ENCODE data around the gene DCP2.

DCP2 gene

DNA sequence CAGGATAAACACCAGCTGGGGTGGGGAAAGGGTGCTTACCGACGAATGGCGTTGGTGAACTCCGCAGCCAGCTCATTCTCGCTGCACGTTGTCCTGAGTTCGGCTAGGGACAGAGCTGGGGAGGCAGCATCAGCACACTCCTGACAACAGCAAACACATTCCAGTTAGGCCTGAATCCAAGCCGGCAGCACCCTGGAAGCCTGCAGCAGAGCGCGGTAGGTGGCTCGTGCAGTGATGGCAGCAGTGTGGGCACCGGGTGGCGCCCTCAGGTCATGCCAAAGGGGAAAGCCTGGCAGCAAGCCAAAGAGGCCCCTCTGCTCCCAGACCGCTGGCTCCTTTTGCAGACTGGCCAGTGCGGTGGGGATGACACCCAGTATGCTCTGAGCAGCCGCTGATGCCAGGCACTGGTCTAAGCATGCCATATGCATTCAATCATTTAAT lies 66.9 kb downstream of the DCP2 start:
- no peak overlapping the region for H3K27ac ChIP-seq (ENCODE audit: low read depth, low read length)
- H3K4me2 ChIP-seq (ENCODE audit: low read length), result no peak overlapping the region
- no peak overlapping the region for H3K4me3 ChIP-seq (ENCODE audit: low read length)
- no peaks in the 10 kb centered on the region for H3K79me2 ChIP-seq (ENCODE audit: control insufficient read depth, low read length)
- peaks cover 4% of the 10 kb centered on the region; the same call in 1 of the 2 replicates for H3K27me3 ChIP-seq (ENCODE audit: control insufficient read depth, low read length)
- H3K4me1 ChIP-seq (ENCODE audit: control insufficient read depth, low read length), result peaks cover 15% of the 10 kb centered on the region
- H3K9me3 ChIP-seq (ENCODE audit: control insufficient read depth, insufficient read depth, low read length), result no peaks in the 10 kb centered on the region
- TF ChIP-seq, protein P1, sequence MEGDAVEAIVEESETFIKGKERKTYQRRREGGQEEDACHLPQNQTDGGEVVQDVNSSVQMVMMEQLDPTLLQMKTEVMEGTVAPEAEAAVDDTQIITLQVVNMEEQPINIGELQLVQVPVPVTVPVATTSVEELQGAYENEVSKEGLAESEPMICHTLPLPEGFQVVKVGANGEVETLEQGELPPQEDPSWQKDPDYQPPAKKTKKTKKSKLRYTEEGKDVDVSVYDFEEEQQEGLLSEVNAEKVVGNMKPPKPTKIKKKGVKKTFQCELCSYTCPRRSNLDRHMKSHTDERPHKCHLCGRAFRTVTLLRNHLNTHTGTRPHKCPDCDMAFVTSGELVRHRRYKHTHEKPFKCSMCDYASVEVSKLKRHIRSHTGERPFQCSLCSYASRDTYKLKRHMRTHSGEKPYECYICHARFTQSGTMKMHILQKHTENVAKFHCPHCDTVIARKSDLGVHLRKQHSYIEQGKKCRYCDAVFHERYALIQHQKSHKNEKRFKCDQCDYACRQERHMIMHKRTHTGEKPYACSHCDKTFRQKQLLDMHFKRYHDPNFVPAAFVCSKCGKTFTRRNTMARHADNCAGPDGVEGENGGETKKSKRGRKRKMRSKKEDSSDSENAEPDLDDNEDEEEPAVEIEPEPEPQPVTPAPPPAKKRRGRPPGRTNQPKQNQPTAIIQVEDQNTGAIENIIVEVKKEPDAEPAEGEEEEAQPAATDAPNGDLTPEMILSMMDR (IDR thresholded peaks at IDR 0.05; ENCODE audit: low read depth, low read length, poor library complexity, severe bottlenecking), result peak; percentile 28
- no peak for TF ChIP-seq EZH2phosphoT487 (IDR thresholded peaks at IDR 0.05; ENCODE audit: borderline replicate concordance, low read length)
- no peaks in the 10 kb centered on the region for H3K36me3 ChIP-seq (ENCODE audit: control insufficient read depth, low read length)
- no peaks in the 10 kb centered on the region for H3F3A ChIP-seq (ENCODE audit: control insufficient read depth, insufficient read depth)
- no peaks in the 10 kb centered on the region for H3K9me2 ChIP-seq (replicated peaks; ENCODE audit: control insufficient read depth, low read length)
- H4K20me1 ChIP-seq (ENCODE audit: control insufficient read depth, insufficient read depth, low read depth, low read length), result no peaks in the 10 kb centered on the region

DNA sequence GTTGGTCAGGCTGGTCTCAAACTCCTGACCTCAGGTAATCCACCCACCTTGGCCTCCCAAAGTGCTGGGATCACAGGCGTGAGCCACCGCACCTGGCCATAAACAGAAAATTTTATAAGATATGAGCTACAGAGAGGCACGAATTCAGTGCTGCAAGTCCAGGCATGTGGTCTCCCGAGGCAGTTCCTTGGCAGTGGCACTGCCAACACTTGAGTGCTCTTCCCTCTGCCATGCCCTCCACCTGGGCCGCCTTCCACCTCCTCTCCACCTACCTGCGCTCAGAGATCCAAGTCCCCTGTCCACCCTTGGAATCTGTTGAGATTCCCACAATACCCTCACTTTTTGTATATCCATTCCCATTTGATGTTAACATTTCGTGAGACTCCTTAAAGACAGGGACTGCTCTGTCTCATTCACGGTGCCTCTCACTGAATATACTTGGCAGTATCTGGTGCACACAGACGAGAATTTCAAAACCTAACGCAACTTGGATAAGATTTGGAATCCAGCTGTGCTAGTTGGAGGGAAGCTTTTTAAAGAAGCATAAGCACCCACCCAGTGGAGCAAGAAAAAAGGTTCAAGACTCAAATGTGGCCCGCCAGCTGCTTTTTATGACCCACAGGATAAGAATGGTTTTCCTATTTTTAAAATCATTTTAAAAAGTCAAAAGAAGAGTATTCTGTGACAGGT lies 68.3 kb downstream of the DCP2 start:
- Histone ChIP-seq H3K36me3 (ENCODE audit: control insufficient read depth, low read length) (no peaks in the 10 kb centered on the region), H3K4me1 (ENCODE audit: control insufficient read depth, low read length) (peaks cover 17% of the 10 kb centered on the region), H3K27ac (ENCODE audit: low read depth, low read length) (no peak overlapping the region), H3K4me2 (ENCODE audit: low read length) (no peak overlapping the region), H3F3A (ENCODE audit: control insufficient read depth, insufficient read depth) (no peaks in the 10 kb centered on the region), H3K9me2 (replicated peaks; ENCODE audit: control insufficient read depth, low read length) (no peaks in the 10 kb centered on the region), H3K9me3 (ENCODE audit: control insufficient read depth, insufficient read depth, low read length) (no peaks in the 10 kb centered on the region), H3K4me3 (ENCODE audit: low read length) (no peak overlapping the region), H4K20me1 (ENCODE audit: control insufficient read depth, insufficient read depth, low read depth, low read length) (no peaks in the 10 kb centered on the region), H3K27me3 (ENCODE audit: control insufficient read depth, low read length) (peaks cover 4% of the 10 kb centered on the region; the same call in 1 of the 2 replicates), H3K79me2 (ENCODE audit: control insufficient read depth, low read length) (no peaks in the 10 kb centered on the region)
- TF ChIP-seq, protein P1 (IDR thresholded peaks at IDR 0.05; ENCODE audit: low read depth, low read length, poor library complexity, severe bottlenecking), result no peak
- no peak for TF ChIP-seq EZH2phosphoT487 (IDR thresholded peaks at IDR 0.05; ENCODE audit: borderline replicate concordance, low read length)

DNA sequence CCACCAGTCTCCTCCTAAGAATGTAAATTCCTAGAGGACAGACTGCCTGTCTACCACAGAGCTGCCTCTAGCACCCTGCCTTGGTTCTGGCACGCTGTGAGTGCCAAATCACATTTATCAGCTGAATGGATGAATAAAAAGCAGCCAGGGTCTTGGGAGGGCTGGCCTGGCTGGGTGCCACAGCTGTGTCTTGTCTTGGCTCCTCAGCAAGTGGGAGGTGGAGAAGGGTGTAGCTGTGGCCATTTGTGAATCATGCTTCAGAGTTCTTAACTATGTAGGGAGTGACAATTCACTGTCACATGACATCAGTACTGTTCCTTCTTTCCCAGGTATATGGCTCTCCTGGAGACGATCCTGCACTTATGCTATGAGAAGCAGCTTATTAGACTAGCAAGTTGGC lies 70.6 kb downstream of the DCP2 start:
- Histone ChIP-seq H3K79me2 (ENCODE audit: control insufficient read depth, low read length) (no peaks in the 10 kb centered on the region), H3K9me2 (replicated peaks; ENCODE audit: control insufficient read depth, low read length) (no peaks in the 10 kb centered on the region), H3K4me1 (ENCODE audit: control insufficient read depth, low read length) (peaks cover 17% of the 10 kb centered on the region), H3K9me3 (ENCODE audit: control insufficient read depth, insufficient read depth, low read length) (no peaks in the 10 kb centered on the region), H3K4me2 (ENCODE audit: low read length) (peak overlapping the region; percentile 64), H3F3A (ENCODE audit: control insufficient read depth, insufficient read depth) (no peaks in the 10 kb centered on the region), H3K27ac (ENCODE audit: low read depth, low read length) (no peak overlapping the region), H3K4me3 (ENCODE audit: low read length) (0 out of 2 replicates have a peak overlapping the region, but pooled peaks have one; percentile 59), H4K20me1 (ENCODE audit: control insufficient read depth, insufficient read depth, low read depth, low read length) (no peaks in the 10 kb centered on the region), H3K36me3 (ENCODE audit: control insufficient read depth, low read length) (no peaks in the 10 kb centered on the region), H3K27me3 (ENCODE audit: control insufficient read depth, low read length) (peaks cover 3% of the 10 kb centered on the region; the same call in 1 of the 2 replicates)
- TF ChIP-seq, protein P1 (IDR thresholded peaks at IDR 0.05; ENCODE audit: low read depth, low read length, poor library complexity, severe bottlenecking), result no peak
- TF ChIP-seq EZH2phosphoT487 (IDR thresholded peaks at IDR 0.05; ENCODE audit: borderline replicate concordance, low read length), result no peak
